Effector memory CD4-positive, alpha-beta T cell (primary cell): ENCODE data around the gene GLI1.
"Not testable (repeated sequence)": the region's sequence is repeated elsewhere in the genome, so short reads cannot be mapped to it uniquely, and the experiment has no call there.

ENCODE experiments used
- DNase-seq, 3 donors: peaks; one replicate each; pipeline ENCODE4 v3.0.0-alpha.2; 2020
- H3K27ac ChIP-seq: 2 replicates; pipeline ENCODE4 v1.7.0; 2013; ENCODE audit warnings: mild to moderate bottlenecking, low read length, moderate library complexity; ENCODE audit not compliant: insufficient read depth, poor library complexity, severe bottlenecking
- H3K27me3 ChIP-seq: replicated peaks from 2 replicates; pipeline ENCODE4 v1.7.0; 2013; ENCODE audit warnings: mild to moderate bottlenecking, low read length; ENCODE audit not compliant: insufficient read depth, control insufficient read depth, poor library complexity, severe bottlenecking
- H3K36me3 ChIP-seq: 2 replicates; pipeline ENCODE4 v1.7.0; 2013; ENCODE audit warnings: mild to moderate bottlenecking, low read length, moderate library complexity; ENCODE audit not compliant: control insufficient read depth, insufficient read depth
- H3K4me1 ChIP-seq: 2 replicates; pipeline ENCODE4 v1.7.0; 2013; ENCODE audit warnings: low read length, mild to moderate bottlenecking; ENCODE audit not compliant: control insufficient read depth, insufficient read depth, poor library complexity, severe bottlenecking
- H3K4me3 ChIP-seq: 2 replicates; pipeline ENCODE4 v1.7.0; 2013; ENCODE audit warnings: low read length, low read depth, mild to moderate bottlenecking; ENCODE audit not compliant: insufficient read depth, poor library complexity, severe bottlenecking
- H3K9me3 ChIP-seq: 2 replicates; pipeline ENCODE4 v1.7.0; 2013; ENCODE audit warnings: mild to moderate bottlenecking, low read length, moderate library complexity; ENCODE audit not compliant: control insufficient read depth

The GLI1 gene

GRCh38 chr12:57485695-57486094 is 26.1 kb downstream of the GLI1 start:
- no peak overlapping the region for H3K27ac ChIP-seq
- no peak for DNase-seq
- H3K4me3 ChIP-seq, result no peak overlapping the region
- H3K36me3 ChIP-seq, result peaks cover 9% of the 10 kb centered on the region
- H3K27me3 ChIP-seq, result no peaks in the 10 kb centered on the region
- H3K4me1 ChIP-seq, result peaks cover 15% of the 10 kb centered on the region
- H3K9me3 ChIP-seq, result no peaks in the 10 kb centered on the region

GRCh38 chr12:57487055-57487596 is 27.5 kb downstream of the GLI1 start:
- peaks cover 9% of the 10 kb centered on the region for H3K4me1 ChIP-seq
- peak overlapping the region; percentile 12 for H3K27ac ChIP-seq
- no peak for DNase-seq
- H3K4me3 ChIP-seq, result no peak overlapping the region
- H3K27me3 ChIP-seq, result no peaks in the 10 kb centered on the region
- peaks cover 21% of the 10 kb centered on the region for H3K36me3 ChIP-seq
- H3K9me3 ChIP-seq, result no peaks in the 10 kb centered on the region

- H3K36me3 ChIP-seq, result peaks cover 26% of the 10 kb centered on the region
- H3K27ac ChIP-seq, result peak within 1 kb of the TSS; percentile 81
- no peaks in the 10 kb centered on the region for H3K27me3 ChIP-seq
- peak; percentile 83 to 90 (median 90) for DNase-seq
- H3K9me3 ChIP-seq, result no peaks in the 10 kb centered on the region
- H3K4me1 ChIP-seq, result peaks cover 9% of the 10 kb centered on the region
- peak within 1 kb of the TSS; percentile 77 for H3K4me3 ChIP-seq
Measured at GRCh38 chr12:57487597-57488401, 28.2 kb downstream of the GLI1 start, which contains the start of gene MARS1. TSS of gene MARS1 (plus strand) at chr12:57488068. CDS start at chr12:57488091, 23 bp downstream.

GRCh38 chr12:57488402-57489156 is 29.0 kb downstream of the GLI1 start:
- Histone ChIP-seq H3K4me3 (peak overlapping the region; percentile 77), H3K36me3 (peaks cover 27% of the 10 kb centered on the region)
- no peak for DNase-seq

GRCh38 chr12:57489157-57489641 is 29.6 kb downstream of the GLI1 start:
- peaks cover 9% of the 10 kb centered on the region for H3K4me1 ChIP-seq
- peaks cover 27% of the 10 kb centered on the region for H3K36me3 ChIP-seq
- H3K27me3 ChIP-seq, result no peaks in the 10 kb centered on the region
- H3K4me3 ChIP-seq, result peak overlapping the region; percentile 77
- peak overlapping the region; percentile 81 for H3K27ac ChIP-seq
- no peaks in the 10 kb centered on the region for H3K9me3 ChIP-seq
- DNase-seq, result no peak

More at GRCh38 chr12:57488402-57489156, 29.0 kb downstream of the GLI1 start:
- Histone ChIP-seq H3K4me1 (peaks cover 9% of the 10 kb centered on the region), H3K27me3 (no peaks in the 10 kb centered on the region), H3K9me3 (no peaks in the 10 kb centered on the region), H3K27ac (peak overlapping the region; percentile 81)

GRCh38 chr12:57490126-57490525 is 30.5 kb downstream of the GLI1 start:
- Histone ChIP-seq H3K27me3 (no peaks in the 10 kb centered on the region), H3K27ac (no peak overlapping the region), H3K36me3 (peaks cover 27% of the 10 kb centered on the region), H3K4me3 (no peak overlapping the region), H3K4me1 (peaks cover 9% of the 10 kb centered on the region), H3K9me3 (no peaks in the 10 kb centered on the region)
- no peak for DNase-seq

- H3K36me3 ChIP-seq, result peaks cover 31% of the 10 kb centered on the region
- H3K4me1 ChIP-seq, result peaks cover 9% of the 10 kb centered on the region
- DNase-seq, result no peak
- no peaks in the 10 kb centered on the region for H3K9me3 ChIP-seq
- H3K27me3 ChIP-seq, result no peaks in the 10 kb centered on the region
- no peak overlapping the region for H3K4me3 ChIP-seq
- H3K27ac ChIP-seq, result no peak overlapping the region
Measured at GRCh38 chr12:57491393-57492280, 32.1 kb downstream of the GLI1 start.

- DNase-seq, H3K27ac ChIP-seq: not testable (repeated sequence)
- peaks cover 46% of the 10 kb centered on the region for H3K36me3 ChIP-seq
Measured at GRCh38 chr12:57495051-57495701, 35.6 kb downstream of the GLI1 start.

GRCh38 chr12:57496822-57497221 is 37.2 kb downstream of the GLI1 start:
- H3K36me3 ChIP-seq, result peaks cover 43% of the 10 kb centered on the region
- no peaks in the 10 kb centered on the region for H3K27me3 ChIP-seq
- H3K4me3 ChIP-seq, result no peak overlapping the region
- DNase-seq, result no peak
- H3K4me1 ChIP-seq, result no peaks in the 10 kb centered on the region
- H3K9me3 ChIP-seq, result no peaks in the 10 kb centered on the region
- H3K27ac ChIP-seq, result no peak overlapping the region

More at GRCh38 chr12:57495051-57495701, 35.6 kb downstream of the GLI1 start:
- not testable (repeated sequence) for H3K4me1 ChIP-seq, H3K4me3 ChIP-seq, H3K9me3 ChIP-seq, H3K27me3 ChIP-seq
